Adrenal gland (tissue), 12 donors: Measurements from ENCODE around the gene MFSD2B. TPM values are rescaled to one million over a fixed set of nuclear protein-coding genes. Genes with fewer than 3 reads are reported as not detected.
"Not testable (repeated sequence)": the region's sequence is repeated elsewhere in the genome, so short reads cannot be mapped to it uniquely, and the experiment has no call there.

Source experiments
- DNase-seq, 7 donors: peaks; one replicate each; pipeline ENCODE4 v3.0.0-alpha.2; 2019 to 2020
- H3K27ac ChIP-seq, 5 donors: fragments of 200-600 bp; sonication (generic) in 4 of 5; 1 replicate in 3 of 5; 2 replicates in 2 of 5; pipeline versions ENCODE4 v1.5.1 to v1.8.0; 2016 to 2020; ENCODE audit warnings: mild to moderate bottlenecking in 1 of 5
- H3K27me3 ChIP-seq: fragments of 200-600 bp; 2 replicates; pipeline ENCODE4 v1.8.0; 2021
- H3K36me3 ChIP-seq, 2 donors: fragments of 200-600 bp; replicated peaks in 1 of 2; 1 replicate in 1 of 2; 2 replicates in 1 of 2; pipeline versions ENCODE4 v1.5.1 to v1.8.0; 2018 to 2022
- H3K4me1 ChIP-seq, 2 donors: fragments of 200-600 bp; replicated peaks in 1 of 2; 1 replicate in 1 of 2; 2 replicates in 1 of 2; pipeline versions ENCODE4 v1.5.1 to v1.8.0; 2018 to 2021
- H3K4me3 ChIP-seq, 4 donors: fragments of 200-600 bp; sonication (generic) in 3 of 4; one replicate each; pipeline ENCODE4 v1.5.1; 2016 to 2018
- H3K9me3 ChIP-seq, 3 donors: fragments of 200-600 bp; sonication (generic) in 1 of 3; replicated peaks in 1 of 3; 1 replicate in 2 of 3; 2 replicates in 1 of 3; pipeline versions ENCODE4 v1.5.1 to v1.8.0; 2016 to 2021
- POLR2A ChIP-seq, 2 donors: fragments of 450-650 bp; IDR thresholded peaks; one replicate each; pipeline ENCODE4 v1.6.1; 2017; ENCODE audit warnings: antibody characterized with exemption in 2 of 2, mild to moderate bottlenecking in 2 of 2, moderate library complexity in 1 of 2
- WGBS, 4 donors: extraction: QIAGEN DNeasy Blood & Tissue Kit in 2 of 4; methylation state at CpG; one replicate each; pipeline versions ENCODE4 v1.1.5 to v1.1.7; 2013 to 2017; 5-methylcytosine and 5-hydroxymethylcytosine counted together
- intact Hi-C, 2 donors: fragments of 100-400 bp; cut with DNase I; formaldehyde crosslinking; loops; one replicate each; pipeline versions ENCODE4 v1.14.1 to v1.15.0; 2022 to 2023
- polyA plus RNA-seq, 3 donors: library from polyadenylated mRNA; stranded (reverse); fragments of 200-250 nt in 2 of 3; fragments of 350-450 nt in 1 of 3; fragmentation: Illumina TruSeq in 1 of 3; extraction: RNeasy Lipid Tissue Mini Kit (QIAGEN cat#74804) in 1 of 3; gene quantifications; one replicate each; pipeline ENCODE4 v1.2.3, GENCODE V29; 2013 to 2014
- total RNA-seq, 9 donors: library from RNA; depleted of rRNA in 4 of 9; stranded (reverse); fragments of >200 nt in 4 of 9; fragments of 120-200 nt in 1 of 9; fragmentation: NEBNext Ultra II Directional in 1 of 9; extraction: Animal tissue kit (Norgen Biotek cat#: 25700) in 1 of 9; gene quantifications; one replicate each; pipeline versions ENCODE4 v1.1.0 to v1.2.4, GENCODE V29; 2013 to 2023
- TF ChIP-seq, protein P1 (sequence below), 6 experiments: fragments of 450-650 bp in 4 of 6; fragments of 200-600 bp in 2 of 6; sonication (generic) in 1 of 6; IDR thresholded peaks; 1 replicate in 5 of 6; 2 replicates in 1 of 6; pipeline versions ENCODE4 v1.5.1 to v1.8.0; 2016 to 2021; ENCODE audit warnings: antibody characterized with exemption in 6 of 6, mild to moderate bottlenecking in 2 of 6, moderate library complexity in 1 of 6
- donor health status: healthy with polysubstance abuse.
- donor health status: Bipolar disorder and iron deficiency.
- donor health status: DM: yes; HTN: yes; CAD: no.
- donor health status: DM: no; HTN: no; CAD: no.
- donor health status: DM: no; HTN: no; CAD: no.
- donor health status: DM: yes; HTN: yes; CAD: no.

MFSD2B gene
- total and polyA plus RNA-seq, 12 donors: 0.03 to 0.61 (median 0.30) TPM; not detected in 7

- TF ChIP-seq, protein P1, sequence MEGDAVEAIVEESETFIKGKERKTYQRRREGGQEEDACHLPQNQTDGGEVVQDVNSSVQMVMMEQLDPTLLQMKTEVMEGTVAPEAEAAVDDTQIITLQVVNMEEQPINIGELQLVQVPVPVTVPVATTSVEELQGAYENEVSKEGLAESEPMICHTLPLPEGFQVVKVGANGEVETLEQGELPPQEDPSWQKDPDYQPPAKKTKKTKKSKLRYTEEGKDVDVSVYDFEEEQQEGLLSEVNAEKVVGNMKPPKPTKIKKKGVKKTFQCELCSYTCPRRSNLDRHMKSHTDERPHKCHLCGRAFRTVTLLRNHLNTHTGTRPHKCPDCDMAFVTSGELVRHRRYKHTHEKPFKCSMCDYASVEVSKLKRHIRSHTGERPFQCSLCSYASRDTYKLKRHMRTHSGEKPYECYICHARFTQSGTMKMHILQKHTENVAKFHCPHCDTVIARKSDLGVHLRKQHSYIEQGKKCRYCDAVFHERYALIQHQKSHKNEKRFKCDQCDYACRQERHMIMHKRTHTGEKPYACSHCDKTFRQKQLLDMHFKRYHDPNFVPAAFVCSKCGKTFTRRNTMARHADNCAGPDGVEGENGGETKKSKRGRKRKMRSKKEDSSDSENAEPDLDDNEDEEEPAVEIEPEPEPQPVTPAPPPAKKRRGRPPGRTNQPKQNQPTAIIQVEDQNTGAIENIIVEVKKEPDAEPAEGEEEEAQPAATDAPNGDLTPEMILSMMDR (IDR thresholded peaks at IDR 0.05): no peak
- TF ChIP-seq POLR2A (IDR thresholded peaks at IDR 0.05): no peak
- H3K4me3 ChIP-seq: peak overlapping the region in 1 of 4 donors; percentile 58
- 74 to 76% (median 75%) methylated on average over 9 of the region's 9 CpGs for WGBS, 4 donors
Observed at GRCh38 chr2:24009367-24009679, 562 bp upstream of the MFSD2B start.

GRCh38 chr2:24010477-24011249 lies 778 bp downstream of the MFSD2B start:
- WGBS, 4 donors: 60 to 87% (median 64%) methylated on average over 17 to 37 of the region's 37 CpGs
- H3K27me3 ChIP-seq: peaks cover 13% of the 10 kb centered on the region
- no peak overlapping the region for H3K4me3 ChIP-seq
- DNase-seq: no peak
- TF ChIP-seq, protein P1 (IDR thresholded peaks at IDR 0.05): no peak
- no peak for TF ChIP-seq POLR2A (IDR thresholded peaks at IDR 0.05)
- intact Hi-C loops: no loop called here
- no peaks in the 10 kb centered on the region for H3K9me3 ChIP-seq
- H3K27ac ChIP-seq: no peak overlapping the region
- peaks cover 0 to 11% of the 10 kb centered on the region in 2 donors for H3K4me1 ChIP-seq
- H3K36me3 ChIP-seq: no peaks in the 10 kb centered on the region

More at GRCh38 chr2:24009367-24009679, 562 bp upstream of the MFSD2B start:
- intact Hi-C loops: no loop called here
- DNase-seq: no peak
- peaks cover 0 to 11% of the 10 kb centered on the region in 2 donors for H3K4me1 ChIP-seq
- H3K9me3 ChIP-seq: no peaks in the 10 kb centered on the region
- peaks cover 13% of the 10 kb centered on the region for H3K27me3 ChIP-seq
- H3K27ac ChIP-seq: no peak overlapping the region
- H3K36me3 ChIP-seq: no peaks in the 10 kb centered on the region

GRCh38 chr2:24011250-24012104 lies 1.6 kb downstream of the MFSD2B start:
- no peak for TF ChIP-seq POLR2A (IDR thresholded peaks at IDR 0.05)
- TF ChIP-seq, protein P1 (IDR thresholded peaks at IDR 0.05): no peak
- peaks cover 13% of the 10 kb centered on the region for H3K27me3 ChIP-seq
- WGBS, 4 donors: 70 to 83% (median 74%) methylated on average over 7 of the region's 7 CpGs
- no peak overlapping the region for H3K27ac ChIP-seq
- H3K36me3 ChIP-seq: no peaks in the 10 kb centered on the region
- peaks cover 0 to 11% of the 10 kb centered on the region in 2 donors for H3K4me1 ChIP-seq
- DNase-seq: no peak
- no peaks in the 10 kb centered on the region for H3K9me3 ChIP-seq
- intact Hi-C loops: no loop called here
- H3K4me3 ChIP-seq: no peak overlapping the region

DNA sequence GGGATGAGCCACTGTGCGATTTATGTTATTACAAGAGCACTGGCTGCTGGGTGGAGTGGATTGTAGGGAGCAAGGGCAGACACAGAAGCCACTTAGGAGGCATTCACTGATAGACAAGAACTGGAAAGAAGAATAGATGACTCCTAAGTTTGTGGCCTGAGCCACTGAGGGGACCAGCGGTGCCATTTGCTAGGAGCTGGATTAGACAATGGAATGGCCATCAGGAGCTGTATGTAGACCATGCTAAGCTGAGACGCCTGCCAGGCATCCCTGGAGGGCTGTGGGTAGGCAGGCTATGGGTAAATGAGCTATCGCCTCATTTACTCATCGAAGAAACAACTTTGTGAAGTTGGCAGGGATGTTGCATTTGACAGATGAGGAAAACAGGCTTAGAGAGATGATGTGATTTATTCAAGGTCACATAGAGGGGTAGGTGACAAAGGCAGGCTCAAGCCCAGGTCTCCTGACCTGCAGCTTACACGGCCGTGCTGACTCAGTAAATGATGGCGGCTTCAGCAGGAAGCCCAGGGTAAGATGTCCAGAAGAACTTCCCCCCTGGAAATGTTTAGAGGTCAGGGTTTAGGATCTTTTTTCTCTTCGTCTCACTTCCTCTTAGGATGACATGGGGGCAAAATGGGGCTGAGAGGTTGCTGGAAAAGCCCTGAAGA lies 2.8 kb downstream of the MFSD2B start:
- TF ChIP-seq, protein P1 (IDR thresholded peaks at IDR 0.05): no peak
- TF ChIP-seq POLR2A (IDR thresholded peaks at IDR 0.05): no peak
- Histone ChIP-seq H3K27me3 (peaks cover 13% of the 10 kb centered on the region), H3K36me3 (no peaks in the 10 kb centered on the region), H3K4me1 (peaks cover 0 to 11% of the 10 kb centered on the region in 2 donors), H3K4me3 (no peak overlapping the region), H3K9me3 (no peaks in the 10 kb centered on the region), H3K27ac (no peak overlapping the region)
- intact Hi-C loops: no loop called here
- DNase-seq: no peak
- WGBS, 4 donors: 65 to 74% (median 70%) methylated on average over 9 of the region's 9 CpGs

DNA sequence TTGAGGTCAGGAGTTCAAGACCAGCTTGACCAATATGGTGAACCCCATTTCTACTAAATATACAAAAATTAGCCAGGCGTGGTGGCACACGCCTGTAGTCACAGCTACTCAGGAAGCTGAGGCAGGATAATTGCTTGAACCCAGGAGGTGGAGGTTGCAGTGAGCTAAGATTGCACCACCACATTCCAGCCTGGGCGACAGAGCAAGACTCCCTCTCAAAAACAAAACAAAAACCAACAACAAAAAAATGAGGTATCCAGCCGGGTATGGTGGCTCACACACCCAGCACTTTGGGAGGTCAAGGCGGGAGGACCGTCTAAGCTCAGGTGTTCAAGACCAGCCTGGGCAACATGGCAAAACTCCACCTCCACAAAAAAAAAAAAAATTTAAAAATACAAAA lies 5.0 kb downstream of the MFSD2B start:
- 85 to 89% (median 86%) methylated on average over 6 of the region's 6 CpGs for WGBS, 4 donors
- intact Hi-C loops, H3K36me3 ChIP-seq, H3K4me1 ChIP-seq, H3K9me3 ChIP-seq, H3K27ac ChIP-seq, DNase-seq, H3K4me3 ChIP-seq: not testable (repeated sequence)
- peaks cover 12% of the 10 kb centered on the region for H3K27me3 ChIP-seq
